Stimulated activated CD8-positive, alpha-beta memory T cell treated with anti-CD3 and anti-CD28 coated beads, Interleukin-4, amount 100 ng/mL, for 1 hour (primary cell): ENCODE results near the gene ELF1.
"Not testable (repeated sequence)": the region's sequence is repeated elsewhere in the genome, so short reads cannot be mapped to it uniquely, and the experiment has no call there.

ENCODE experiments used
- DNase-seq, 2 donors: peaks; one replicate each; pipeline ENCODE4 v3.0.0-alpha.2; 2020; ENCODE audit warnings: low read depth in 2 of 2, low spot score in 1 of 2

ELF1 gene

DNA sequence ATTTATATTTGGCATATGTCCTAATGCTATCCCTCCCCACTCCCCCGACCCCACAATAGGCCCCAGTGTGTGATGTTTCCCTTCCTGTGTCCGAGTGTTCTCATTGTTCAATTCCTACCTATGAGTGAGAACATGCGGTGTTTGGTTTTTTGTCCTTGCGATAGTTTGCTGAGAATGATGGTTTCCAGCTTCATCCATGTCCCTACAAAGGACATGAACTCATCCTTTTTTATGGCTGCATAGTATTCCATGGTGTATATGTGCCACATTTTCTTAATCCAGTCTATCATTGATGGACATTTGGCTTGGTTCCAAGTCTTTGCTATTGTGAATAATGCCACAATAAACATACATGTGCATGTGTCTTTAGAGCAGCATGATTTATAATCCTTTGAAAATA is 23.3 kb upstream of the ELF1 start:
- not testable (repeated sequence) for DNase-seq

DNA sequence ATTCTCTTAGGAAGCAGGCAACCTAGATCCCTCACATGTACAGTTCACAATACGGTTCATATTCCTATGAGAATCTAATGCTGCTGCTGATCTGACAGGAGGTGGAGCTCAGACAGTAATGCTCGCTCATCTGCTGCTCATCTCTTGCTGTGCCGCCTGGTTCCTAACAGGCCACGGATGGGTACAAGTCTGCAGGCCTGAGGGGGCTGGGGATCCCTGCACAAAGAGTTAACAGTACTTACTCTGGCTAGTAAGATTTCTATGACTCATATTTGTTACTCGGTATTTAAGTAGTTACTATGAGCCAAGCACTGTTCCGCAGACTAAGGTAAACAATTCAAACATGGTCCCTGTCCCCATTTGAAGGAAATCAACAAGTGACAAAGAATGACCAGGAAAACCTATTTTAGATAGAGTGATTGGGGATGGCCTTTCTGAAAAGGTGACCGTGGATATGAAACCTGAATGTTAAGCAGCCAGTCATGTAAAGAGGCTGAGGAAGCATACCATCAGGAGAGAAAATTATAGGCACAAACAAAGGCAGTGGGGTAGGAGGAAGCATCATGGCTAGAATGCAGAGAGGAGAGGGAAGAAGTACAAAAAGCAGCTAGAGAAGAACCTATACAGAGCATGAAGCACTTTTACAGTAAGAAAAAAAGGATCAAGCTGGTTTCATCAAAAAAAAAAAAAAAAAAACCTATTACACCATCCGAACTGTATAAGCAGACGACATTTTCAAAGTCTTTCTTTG is 21.6 kb upstream of the ELF1 start:
- no peak for DNase-seq

DNA sequence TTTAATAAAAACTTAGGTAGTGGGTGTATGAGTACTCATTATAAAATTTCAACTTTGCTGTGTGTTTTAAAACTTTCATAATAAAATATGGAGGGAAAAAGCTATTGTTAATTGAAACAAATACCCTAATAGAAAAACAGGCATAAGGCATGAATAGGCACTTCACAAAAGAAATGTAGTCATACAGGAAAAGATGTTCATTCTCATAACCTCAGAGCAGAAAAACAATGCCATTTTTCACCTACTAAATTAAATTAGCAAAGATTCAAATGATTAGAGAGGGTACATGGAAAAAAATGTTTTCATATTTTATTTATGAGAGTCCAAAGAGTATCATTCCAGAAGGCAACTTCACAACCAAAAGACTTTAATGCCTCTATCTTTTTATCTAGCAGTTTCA is 20.6 kb upstream of the ELF1 start:
- no peak for DNase-seq

DNA sequence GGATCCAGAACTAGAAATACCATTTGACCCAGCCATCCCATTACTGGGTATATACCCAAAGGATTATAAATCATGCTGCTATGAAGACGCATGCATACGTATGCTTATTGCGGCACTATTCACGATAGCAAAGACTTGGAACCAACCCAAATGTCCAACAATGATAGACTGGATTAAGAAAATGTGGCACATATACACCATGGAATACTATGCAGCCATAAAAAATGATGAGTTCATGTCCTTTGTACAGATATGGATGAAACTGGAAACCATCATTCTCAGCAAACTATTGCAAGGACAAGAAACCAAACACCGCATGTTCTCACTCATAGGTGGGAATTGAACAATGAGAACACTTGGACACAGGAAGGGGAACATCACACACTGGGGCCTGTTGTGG is 17.4 kb upstream of the ELF1 start:
- not testable (repeated sequence) for DNase-seq

DNA sequence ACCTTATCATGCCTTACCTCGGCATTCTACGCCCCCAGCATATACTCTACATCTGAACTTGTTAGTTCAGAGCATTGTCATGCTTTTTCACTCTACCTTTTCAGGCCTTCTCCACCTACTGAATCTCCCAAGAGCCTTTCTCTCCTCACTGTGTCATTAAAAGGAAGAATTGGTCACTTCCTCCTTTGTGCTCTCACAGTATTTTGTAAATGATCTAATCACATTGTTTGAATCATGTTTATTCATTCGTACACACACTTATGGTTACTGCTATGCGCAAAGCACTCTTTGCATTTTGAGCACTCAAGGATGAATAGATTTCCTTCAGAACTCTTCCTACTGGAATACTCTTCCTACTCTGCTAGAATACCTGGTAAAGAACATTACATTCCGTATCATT is 15.8 kb upstream of the ELF1 start:
- no peak for DNase-seq

DNA sequence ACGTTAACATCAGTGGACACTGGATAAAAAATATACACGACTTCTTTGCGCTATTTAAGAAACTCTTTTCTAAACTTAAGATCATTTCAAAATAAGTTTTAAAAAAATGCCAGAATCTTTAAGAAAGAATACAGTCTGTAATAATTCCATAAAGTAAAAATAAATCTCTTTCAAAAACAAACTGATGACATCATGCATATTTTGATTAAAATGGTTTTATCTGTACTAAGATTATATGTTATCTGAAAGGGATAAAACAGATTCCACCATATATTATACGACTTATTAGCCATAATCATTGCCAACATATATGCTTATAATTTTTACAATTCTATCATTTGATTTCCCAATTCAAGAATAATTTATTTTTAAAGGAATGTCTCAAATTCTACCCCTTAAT is 15.3 kb upstream of the ELF1 start:
- no peak for DNase-seq

DNA sequence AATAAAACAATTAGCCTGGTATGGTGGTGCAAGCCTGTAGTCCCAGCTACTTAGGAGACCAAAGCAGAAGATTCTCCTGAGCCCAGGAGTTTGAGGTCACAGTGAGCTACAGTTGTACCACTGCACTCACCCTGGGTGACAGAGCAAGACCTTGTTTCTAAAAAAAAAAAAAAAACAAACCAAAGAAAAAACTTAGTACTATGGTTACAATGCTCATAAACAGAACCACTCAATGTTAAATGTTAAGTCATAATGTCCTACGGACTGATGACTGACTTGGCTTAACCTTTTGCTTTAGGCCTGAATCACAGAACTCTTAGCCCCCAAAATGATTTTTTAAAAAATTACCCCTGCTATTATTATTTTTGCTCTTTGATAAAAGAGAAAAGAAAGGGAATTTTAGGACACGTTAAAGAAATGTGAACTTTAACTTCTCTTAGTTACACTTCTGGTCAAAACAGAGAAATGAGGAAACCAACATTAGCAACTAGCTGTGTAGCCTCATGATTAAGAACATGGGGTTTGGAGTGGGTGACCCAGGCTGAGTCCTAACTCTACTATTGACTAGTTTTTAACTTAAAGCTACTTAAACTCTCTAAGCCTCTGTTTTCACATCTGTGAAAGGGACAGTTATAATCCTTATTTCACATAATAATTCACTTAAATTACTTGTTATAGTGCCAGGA is 13.7 kb upstream of the ELF1 start:
- DNase-seq: no peak

DNA sequence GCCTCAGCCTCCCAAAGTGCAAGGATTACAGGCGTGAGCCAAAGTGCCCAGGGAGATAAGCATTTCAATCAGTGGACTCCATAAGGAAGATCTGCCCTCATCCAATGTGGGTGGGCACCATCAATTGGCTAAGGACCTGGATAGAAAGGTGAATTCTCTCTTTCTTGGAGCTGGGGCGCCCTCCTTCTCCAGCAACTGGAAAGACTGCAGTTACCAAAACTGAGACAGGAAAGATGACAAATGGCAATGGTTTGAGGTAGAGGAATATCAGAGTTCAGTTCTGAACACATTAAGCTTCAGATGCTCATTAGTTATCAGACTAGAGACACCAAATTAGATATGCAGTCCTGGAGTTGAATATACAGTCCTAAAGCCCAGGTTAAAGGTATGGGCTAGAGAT is 10.5 kb upstream of the ELF1 start:
- no peak for DNase-seq

DNA sequence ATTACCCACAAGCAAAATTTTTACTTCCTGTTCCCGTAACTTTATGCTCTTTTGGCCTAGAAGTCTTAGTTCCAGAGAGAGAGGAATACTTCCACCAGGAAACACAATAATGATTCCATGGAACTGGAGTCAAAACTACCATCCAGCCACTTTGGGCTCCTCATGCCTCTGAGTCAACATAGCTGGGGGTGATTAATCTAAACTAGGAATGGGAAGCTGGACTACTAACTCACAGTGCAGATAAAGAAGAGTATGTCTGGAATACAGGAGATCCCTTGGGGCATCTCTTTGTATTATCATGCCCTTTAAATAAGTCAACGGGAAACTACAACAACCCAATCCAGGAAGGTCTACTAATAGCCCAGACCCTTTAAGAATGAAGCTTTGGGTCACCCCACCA is 8.9 kb upstream of the ELF1 start:
- DNase-seq: no peak

DNA sequence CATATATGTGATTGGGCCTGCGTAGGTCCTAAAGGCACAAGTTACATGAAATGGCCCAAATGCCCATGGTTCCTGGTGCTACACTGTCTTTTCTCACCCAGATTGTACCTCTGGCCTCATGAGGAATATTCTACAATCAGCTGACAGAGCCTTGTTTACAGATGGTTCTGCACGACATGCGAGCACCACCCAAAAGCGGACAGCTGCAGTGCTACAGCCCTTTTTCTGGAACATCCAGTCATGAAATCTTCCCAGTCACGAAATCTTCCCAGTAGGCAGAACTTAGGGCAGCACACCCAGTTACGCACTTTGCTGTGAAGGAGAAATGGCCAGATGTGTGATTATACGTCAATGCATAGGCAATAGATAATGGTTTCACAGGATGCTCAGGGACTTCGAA is 7.7 kb upstream of the ELF1 start:
- no peak for DNase-seq

DNA sequence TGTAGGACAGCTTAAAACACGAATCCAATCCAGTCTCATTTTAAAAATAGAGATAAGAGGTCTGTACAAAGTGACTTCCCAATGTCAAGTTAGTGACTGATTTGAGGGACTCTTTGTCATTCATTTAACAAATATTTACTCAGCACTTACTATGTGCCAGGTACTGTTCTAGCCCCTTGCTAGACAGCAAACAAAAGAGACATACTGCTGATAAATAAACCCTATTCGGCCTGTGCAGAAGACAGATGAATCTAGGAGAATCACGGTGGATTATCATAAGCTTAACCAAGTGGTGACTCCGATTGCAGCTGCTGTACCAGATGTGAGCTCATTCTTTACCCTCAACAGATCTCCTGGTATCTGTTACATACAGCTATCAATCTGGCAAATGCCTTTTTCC is 6.4 kb upstream of the ELF1 start:
- no peak for DNase-seq

DNA sequence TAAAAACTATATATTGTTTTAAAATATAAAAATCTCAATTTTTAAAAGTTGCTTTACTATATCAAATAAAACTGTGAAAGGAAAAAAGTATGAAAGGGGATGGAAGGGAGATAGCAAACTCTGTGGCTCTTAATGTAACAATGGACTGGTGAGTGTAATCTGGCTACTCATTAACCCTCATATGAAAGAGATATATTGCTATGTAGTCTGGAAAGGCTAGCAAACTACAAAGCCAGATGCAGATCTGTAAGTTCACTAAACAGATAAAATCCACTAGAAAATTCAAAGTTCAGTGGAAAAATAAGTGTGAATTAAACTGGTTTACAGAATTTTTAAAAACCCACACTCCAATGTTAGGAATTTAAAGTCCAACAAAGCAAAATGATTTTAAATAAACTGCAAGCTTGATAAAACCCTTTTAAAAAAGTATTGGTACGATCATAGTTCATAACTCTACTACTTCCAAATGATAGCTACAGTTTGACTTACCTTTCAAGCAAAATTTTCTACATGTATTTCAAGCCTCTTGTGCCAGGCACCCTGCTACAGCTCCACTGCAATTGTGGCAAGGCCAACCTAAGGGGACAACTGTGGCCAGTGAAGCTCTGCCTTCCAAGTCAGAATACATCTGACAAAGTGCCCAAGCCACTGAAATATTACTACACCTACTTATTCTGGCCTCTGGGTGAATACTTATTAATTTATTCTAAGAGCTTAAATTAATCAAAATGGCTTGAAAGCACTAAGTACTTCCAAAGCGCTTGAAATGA is 647 bp upstream of the ELF1 start:
- DNase-seq: no peak

DNA sequence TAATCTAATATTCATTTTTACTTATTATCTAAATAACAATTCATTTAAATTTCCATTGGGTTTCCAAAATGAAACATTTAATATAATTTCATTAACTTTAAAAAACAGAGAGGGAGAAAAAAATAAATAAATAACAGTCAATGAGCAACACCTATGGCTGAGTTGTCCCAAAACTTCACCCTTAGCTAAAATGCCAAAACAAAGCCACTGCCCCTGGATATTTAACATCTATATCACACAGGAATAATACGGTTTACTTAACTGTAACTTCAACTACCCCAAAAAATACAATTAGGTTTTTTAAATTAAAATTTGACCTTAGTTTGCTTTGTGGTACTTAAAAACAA is 541 bp downstream of the ELF1 start:
- no peak for DNase-seq

DNA sequence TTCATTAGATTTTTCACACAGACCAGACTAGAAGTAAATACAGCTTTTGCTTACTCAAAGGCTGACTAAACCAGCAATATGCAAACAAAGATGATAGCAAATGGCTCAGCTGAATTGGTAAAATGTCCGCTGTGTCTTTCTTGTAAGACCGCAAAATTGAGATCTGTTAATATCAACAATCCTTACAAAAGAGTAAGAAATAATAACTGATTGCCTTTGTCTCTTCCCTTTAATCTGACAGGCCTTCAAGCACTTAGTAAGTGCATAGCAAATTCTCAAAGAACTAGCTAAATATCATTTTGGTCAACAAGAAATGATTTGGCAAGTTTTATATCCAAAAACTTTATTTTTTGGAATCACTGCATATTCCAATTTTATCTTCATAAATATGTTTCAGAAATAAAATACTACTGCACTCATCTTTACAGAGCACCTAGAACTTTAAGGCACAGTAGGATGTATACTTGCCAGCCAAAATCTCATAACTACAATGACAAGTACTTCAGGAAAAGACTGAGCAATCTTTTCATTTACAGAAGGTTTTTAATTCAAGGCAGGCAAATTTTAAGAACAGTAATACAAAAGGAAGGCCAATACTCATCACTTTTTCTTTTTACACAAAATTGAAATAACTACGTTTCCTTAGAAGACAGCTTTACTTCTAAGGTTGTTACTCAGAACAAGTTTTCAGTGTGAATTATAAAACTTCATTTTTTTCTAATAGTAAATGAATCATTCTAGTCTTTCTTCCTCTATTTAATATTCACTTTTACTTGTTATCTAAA is 1.1 kb downstream of the ELF1 start:
- no peak for DNase-seq

DNA sequence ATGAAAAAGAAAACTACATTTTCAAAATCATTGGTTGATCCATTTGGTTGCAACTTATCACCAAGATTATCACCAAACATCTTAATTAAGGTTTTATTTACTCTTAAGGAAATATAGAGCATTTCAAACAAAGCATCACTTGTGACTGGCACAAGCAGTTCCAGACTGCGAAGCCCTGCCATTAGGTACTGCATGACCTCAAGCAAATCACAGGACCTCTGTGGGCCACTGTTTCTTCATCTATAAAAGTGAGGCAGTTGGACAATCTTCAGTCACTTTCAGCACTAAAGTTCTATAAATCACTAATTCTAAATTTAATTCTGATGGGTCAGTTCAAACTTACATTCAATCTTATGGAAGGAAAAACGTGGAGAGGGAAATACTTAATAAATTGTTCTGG is 2.0 kb downstream of the ELF1 start:
- no peak for DNase-seq

DNA sequence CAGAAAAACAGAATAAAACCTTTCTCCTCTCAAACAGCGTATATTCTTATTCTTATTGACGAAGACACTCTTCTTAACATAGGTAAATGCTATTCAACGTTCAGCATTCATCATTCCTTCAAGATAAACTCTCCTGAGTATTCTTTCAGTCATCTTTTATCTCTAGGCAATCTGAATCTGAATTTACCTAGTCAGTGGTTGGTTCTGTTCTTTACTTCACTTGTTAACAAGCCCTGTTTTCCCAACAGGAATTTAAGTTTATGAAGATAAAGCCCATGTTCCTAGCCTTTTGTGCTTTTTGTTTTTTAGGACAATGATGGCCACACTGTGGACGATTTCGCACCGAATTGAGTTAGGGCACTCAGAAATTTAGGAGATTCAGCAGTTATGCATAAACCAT is 3.2 kb downstream of the ELF1 start:
- no peak for DNase-seq

DNA sequence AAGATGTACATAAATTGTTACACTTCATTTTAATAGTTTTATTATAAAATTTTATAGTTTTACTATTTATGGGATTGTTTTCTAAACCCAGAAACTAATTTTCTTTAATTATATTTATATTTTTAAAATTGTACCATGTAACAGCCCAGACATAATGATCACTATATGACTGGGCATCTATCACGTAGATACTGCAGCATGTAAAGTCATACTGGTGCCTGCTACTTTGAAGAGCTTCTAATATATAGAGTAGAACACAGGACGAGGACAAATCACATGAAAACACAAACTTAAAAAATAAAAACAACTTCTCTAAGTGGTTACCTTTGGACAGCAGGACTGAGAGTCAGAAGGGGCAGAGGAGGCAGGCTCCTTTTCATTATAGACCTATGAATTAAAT is 5.3 kb downstream of the ELF1 start:
- no peak for DNase-seq

DNA sequence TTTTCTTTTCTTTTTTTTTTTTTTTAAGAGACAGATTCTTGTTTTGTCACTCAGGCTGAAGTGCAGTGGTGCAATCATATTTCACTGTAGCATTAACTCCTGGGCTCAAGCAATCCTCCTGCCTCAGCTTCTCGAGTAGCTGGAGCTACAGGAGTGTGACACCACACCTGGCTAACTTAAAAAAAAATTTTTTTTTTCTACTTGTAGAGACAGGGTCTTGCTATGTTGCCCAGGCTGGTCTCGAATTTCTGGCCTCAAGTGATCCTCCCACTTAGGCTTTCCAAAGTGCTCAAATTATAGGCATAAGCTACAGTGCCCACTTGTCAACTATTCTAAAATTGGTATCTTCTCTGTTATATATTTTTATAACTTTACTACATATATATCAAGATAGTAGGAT is 6.6 kb downstream of the ELF1 start:
- no peak for DNase-seq

DNA sequence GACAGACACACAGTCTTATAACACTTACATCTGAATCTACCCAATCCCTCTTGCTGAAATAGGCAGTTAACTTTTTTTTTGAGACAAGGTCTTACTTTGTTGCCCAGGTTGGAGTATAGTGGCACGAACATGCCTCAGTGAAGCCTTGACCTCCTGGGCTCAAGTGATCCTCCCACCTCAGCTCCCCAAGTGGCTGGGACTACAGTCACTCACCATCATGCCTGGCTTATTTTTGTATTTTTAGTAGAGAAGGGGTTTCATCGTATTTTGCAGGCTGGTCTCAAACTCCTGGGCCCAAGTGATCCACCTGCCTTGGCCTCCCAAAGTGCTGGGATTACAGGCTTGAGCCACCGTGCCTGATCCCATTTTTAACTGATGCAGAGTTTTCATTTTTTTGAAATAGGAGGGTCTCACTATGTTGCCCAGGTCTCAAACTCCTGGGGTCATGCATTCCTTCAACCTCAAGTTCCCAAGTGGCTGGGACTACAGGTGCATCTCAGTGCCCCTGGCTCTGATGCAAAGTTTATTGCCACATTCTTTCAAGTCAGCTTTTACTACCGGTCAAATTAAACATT is 7.6 kb downstream of the ELF1 start:
- DNase-seq: no peak

DNA sequence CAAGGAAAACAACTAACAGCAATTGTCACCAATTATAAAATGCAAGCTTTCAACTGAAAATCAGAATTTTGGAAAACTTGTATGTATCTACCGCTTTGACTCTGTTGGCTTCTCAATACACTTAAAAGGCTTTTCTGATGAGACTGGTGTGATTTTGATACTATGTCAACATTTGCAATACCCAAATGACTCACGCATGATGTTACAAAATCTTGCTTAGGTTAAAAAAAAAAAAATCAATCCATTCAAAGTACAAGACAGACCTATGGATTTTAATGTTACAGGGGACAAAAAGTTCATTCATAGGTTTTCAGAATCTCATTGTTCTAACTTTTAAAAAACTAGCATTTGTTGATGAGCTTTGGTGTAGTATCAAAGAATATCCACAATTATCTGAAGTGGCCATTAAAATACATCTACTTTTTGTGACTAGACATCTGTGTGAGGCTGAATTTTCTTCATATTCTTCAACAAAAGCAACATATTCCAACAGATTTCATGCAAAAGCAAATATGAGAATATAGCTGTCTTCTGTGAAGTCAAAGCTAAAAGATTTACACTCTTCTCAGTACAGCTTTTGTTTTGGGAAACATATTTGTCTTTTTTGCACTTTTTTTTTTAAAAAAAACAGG is 10.7 kb downstream of the ELF1 start:
- DNase-seq: no peak

DNA sequence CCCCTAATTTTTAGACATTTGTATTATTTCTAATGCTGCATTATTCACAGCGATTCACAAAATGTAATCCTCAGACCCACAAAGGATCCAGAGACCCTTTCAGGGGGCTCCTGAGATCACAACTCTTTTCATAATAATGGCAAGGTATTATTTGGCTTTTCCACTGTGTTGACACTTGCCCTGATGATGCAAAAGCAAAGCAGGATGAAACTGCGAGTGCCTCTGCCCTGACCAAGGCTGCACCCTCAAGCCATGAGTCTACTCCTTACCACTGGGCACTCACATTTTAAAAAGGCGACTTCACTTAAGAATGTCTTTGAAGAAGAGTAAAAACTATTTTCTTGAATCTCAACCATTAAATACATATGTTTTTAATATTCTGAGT is 11.4 kb downstream of the ELF1 start:
- no peak for DNase-seq
